ENCODE data around the gene EML3. TPM values are rescaled to one million over a fixed set of nuclear protein-coding genes. Genes with fewer than 3 reads are reported as not detected.
A peak's percentile ranks its signal among the peaks of the same experiment; 100 is the strongest.

Gene EML3
- total RNA-seq, 1 experiment from 2014 or later, result 19.8 TPM

- Histone ChIP-seq H3K4me3 (no peak overlapping the region), H3K4me1 (replicated peaks) (peaks cover 13% of the 10 kb centered on the region), H3K27me3 (replicated peaks) (no peaks in the 10 kb centered on the region), H3K27ac (no peak overlapping the region), H3K36me3 (peaks cover 50% of the 10 kb centered on the region), H3K9me3 (replicated peaks) (no peaks in the 10 kb centered on the region)
- DNase-seq (ENCODE audit: low read depth in 1 of 2, low spot score in 2 of 2), result no peak
Observed at GRCh38 chr11:62610403-62610802, 2.2 kb downstream of the EML3 start.

GRCh38 chr11:62608776-62609175 is 3.8 kb downstream of the EML3 start:
- Histone ChIP-seq H3K27me3 (replicated peaks) (no peaks in the 10 kb centered on the region), H3K4me3 (no peak overlapping the region), H3K36me3 (peaks cover 47% of the 10 kb centered on the region), H3K27ac (no peak overlapping the region), H3K9me3 (replicated peaks) (no peaks in the 10 kb centered on the region), H3K4me1 (replicated peaks) (peaks cover 13% of the 10 kb centered on the region)
- no peak for DNase-seq (ENCODE audit: low read depth in 1 of 2, low spot score in 2 of 2)

GRCh38 chr11:62607714-62608113 is 4.9 kb downstream of the EML3 start:
- peaks cover 49% of the 10 kb centered on the region for H3K36me3 ChIP-seq
- H3K9me3 ChIP-seq (replicated peaks), result no peaks in the 10 kb centered on the region
- peaks cover 15% of the 10 kb centered on the region for H3K4me1 ChIP-seq (replicated peaks)
- no peak overlapping the region for H3K27ac ChIP-seq
- DNase-seq (ENCODE audit: low read depth in 1 of 2, low spot score in 2 of 2), result no peak
- H3K27me3 ChIP-seq (replicated peaks), result no peaks in the 10 kb centered on the region
- H3K4me3 ChIP-seq, result no peak overlapping the region

GRCh38 chr11:62605902-62606301 is 6.7 kb downstream of the EML3 start:
- DNase-seq (ENCODE audit: low read depth in 1 of 2, low spot score in 2 of 2), result no peak
- Histone ChIP-seq H3K9me3 (replicated peaks) (no peaks in the 10 kb centered on the region), H3K4me1 (replicated peaks) (peaks cover 13% of the 10 kb centered on the region), H3K27me3 (replicated peaks) (no peaks in the 10 kb centered on the region), H3K36me3 (peaks cover 56% of the 10 kb centered on the region), H3K4me3 (no peak overlapping the region), H3K27ac (no peak overlapping the region)

GRCh38 chr11:62605467-62605866 is 7.1 kb downstream of the EML3 start:
- Histone ChIP-seq H3K36me3 (peaks cover 56% of the 10 kb centered on the region), H3K9me3 (replicated peaks) (no peaks in the 10 kb centered on the region), H3K27me3 (replicated peaks) (no peaks in the 10 kb centered on the region), H3K4me3 (no peak overlapping the region), H3K4me1 (replicated peaks) (peaks cover 10% of the 10 kb centered on the region), H3K27ac (no peak overlapping the region)
- no peak for DNase-seq (ENCODE audit: low read depth in 1 of 2, low spot score in 2 of 2)

GRCh38 chr11:62604460-62605120 is 8.0 kb downstream of the EML3 start:
- Histone ChIP-seq H3K4me1 (replicated peaks) (peaks cover 17% of the 10 kb centered on the region), H3K4me3 (no peak overlapping the region), H3K36me3 (peaks cover 56% of the 10 kb centered on the region), H3K27me3 (replicated peaks) (no peaks in the 10 kb centered on the region), H3K27ac (no peak overlapping the region), H3K9me3 (replicated peaks) (no peaks in the 10 kb centered on the region)
- DNase-seq (ENCODE audit: low read depth in 1 of 2, low spot score in 2 of 2), result no peak

GRCh38 chr11:62603776-62604299 is 8.7 kb downstream of the EML3 start:
- H3K4me1 ChIP-seq (replicated peaks), result peaks cover 25% of the 10 kb centered on the region
- H3K36me3 ChIP-seq, result peaks cover 55% of the 10 kb centered on the region
- no peak for DNase-seq (ENCODE audit: low read depth in 1 of 2, low spot score in 2 of 2)
- no peak overlapping the region for H3K27ac ChIP-seq
- no peaks in the 10 kb centered on the region for H3K9me3 ChIP-seq (replicated peaks)
- H3K27me3 ChIP-seq (replicated peaks), result no peaks in the 10 kb centered on the region
- no peak overlapping the region for H3K4me3 ChIP-seq

- H3K27ac ChIP-seq, result no peak overlapping the region
- H3K4me1 ChIP-seq (replicated peaks), result peaks cover 28% of the 10 kb centered on the region
- H3K36me3 ChIP-seq, result peaks cover 61% of the 10 kb centered on the region
- DNase-seq (ENCODE audit: low read depth in 1 of 2, low spot score in 2 of 2), result no peak
- H3K9me3 ChIP-seq (replicated peaks), result no peaks in the 10 kb centered on the region
- no peak overlapping the region for H3K4me3 ChIP-seq
- no peaks in the 10 kb centered on the region for H3K27me3 ChIP-seq (replicated peaks)
Observed at GRCh38 chr11:62603072-62603408, 9.5 kb downstream of the EML3 start.

GRCh38 chr11:62602141-62603071 is 10.2 kb downstream of the EML3 start:
- H3K27me3 ChIP-seq (replicated peaks), result no peaks in the 10 kb centered on the region
- DNase-seq (ENCODE audit: low read depth in 1 of 2, low spot score in 2 of 2), result peak in 1 of 2 experiments; percentile 83
- H3K9me3 ChIP-seq (replicated peaks), result no peaks in the 10 kb centered on the region
- H3K27ac ChIP-seq, result no peak overlapping the region
- peak overlapping the region; percentile 90 for H3K4me3 ChIP-seq
- H3K4me1 ChIP-seq (replicated peaks), result peaks cover 28% of the 10 kb centered on the region
- peaks cover 63% of the 10 kb centered on the region for H3K36me3 ChIP-seq

GRCh38 chr11:62601372-62602140 is 11.0 kb downstream of the EML3 start, which contains the start of gene MTA2:
Gene MTA2, minus strand, starts transcription at chr11:62601865. Its CDS starts 415 bp downstream, at chr11:62601450.
- no peaks in the 10 kb centered on the region for H3K9me3 ChIP-seq (replicated peaks)
- H3K27me3 ChIP-seq (replicated peaks), result no peaks in the 10 kb centered on the region
- peaks cover 68% of the 10 kb centered on the region for H3K36me3 ChIP-seq
- H3K4me3 ChIP-seq, result peak within 1 kb of the TSS; percentile 90
- H3K4me1 ChIP-seq (replicated peaks), result peaks cover 28% of the 10 kb centered on the region
- peak within 1 kb of the TSS; percentile 71 for H3K27ac ChIP-seq
- DNase-seq (ENCODE audit: low read depth in 1 of 2, low spot score in 2 of 2), result peak; percentile 100

GRCh38 chr11:62601122-62601371 is 11.5 kb downstream of the EML3 start:
- no peak for DNase-seq (ENCODE audit: low read depth in 1 of 2, low spot score in 2 of 2)
- Histone ChIP-seq H3K4me1 (replicated peaks) (peaks cover 28% of the 10 kb centered on the region), H3K4me3 (peak overlapping the region; percentile 90), H3K36me3 (peaks cover 73% of the 10 kb centered on the region), H3K27ac (peak overlapping the region; percentile 71), H3K27me3 (replicated peaks) (no peaks in the 10 kb centered on the region), H3K9me3 (replicated peaks) (no peaks in the 10 kb centered on the region)

- peak overlapping the region; percentile 90 for H3K4me3 ChIP-seq
- DNase-seq (ENCODE audit: low read depth in 1 of 2, low spot score in 2 of 2), result peak in 1 of 2 experiments; percentile 41
- H3K27me3 ChIP-seq (replicated peaks), result no peaks in the 10 kb centered on the region
- H3K9me3 ChIP-seq (replicated peaks), result no peaks in the 10 kb centered on the region
- peaks cover 28% of the 10 kb centered on the region for H3K4me1 ChIP-seq (replicated peaks)
- peaks cover 77% of the 10 kb centered on the region for H3K36me3 ChIP-seq
- H3K27ac ChIP-seq, result peak overlapping the region; percentile 71
Observed at GRCh38 chr11:62600367-62601121, 12.0 kb downstream of the EML3 start.

- no peaks in the 10 kb centered on the region for H3K27me3 ChIP-seq (replicated peaks)
- no peak for DNase-seq (ENCODE audit: low read depth in 1 of 2, low spot score in 2 of 2)
- H3K4me1 ChIP-seq (replicated peaks), result peaks cover 28% of the 10 kb centered on the region
- H3K4me3 ChIP-seq, result peak overlapping the region; percentile 90
- no peaks in the 10 kb centered on the region for H3K9me3 ChIP-seq (replicated peaks)
- no peak overlapping the region for H3K27ac ChIP-seq
- H3K36me3 ChIP-seq, result peaks cover 78% of the 10 kb centered on the region
Observed at GRCh38 chr11:62599901-62600300, 12.7 kb downstream of the EML3 start.
